ENCODE data around the gene WDFY2. TPM values are rescaled to one million over a fixed set of nuclear protein-coding genes. Genes with fewer than 3 reads are reported as not detected.
"Not testable (repeated sequence)": the region's sequence is repeated elsewhere in the genome, so short reads cannot be mapped to it uniquely, and the experiment has no call there.

The WDFY2 gene
- total and polyA plus RNA-seq, 4 donors, result 4.6 to 27.3 (median 10.9) TPM

- no peak overlapping the region for H3K9ac ChIP-seq (ENCODE audit: insufficient read depth in 1 of 2, low read length in 2 of 2)
- H3K36me3 ChIP-seq (ENCODE audit: control insufficient read depth in 4 of 4, insufficient read depth in 4 of 4, low read length in 4 of 4), result no peaks in the 10 kb centered on the region
- H3K4me1 ChIP-seq (ENCODE audit: control insufficient read depth in 5 of 5, insufficient read depth in 5 of 5, low read length in 5 of 5), result peaks cover 0 to 1% (median 0%) of the 10 kb centered on the region in 5 donors
- H3K27ac ChIP-seq (ENCODE audit: low read depth in 1 of 2, low read length in 1 of 2), result no peak overlapping the region
- DNase-seq (no peak), ATAC-seq (ENCODE audit: insufficient read depth, low FRiP score) (no peak)
- H3K27me3 ChIP-seq (ENCODE audit: control insufficient read depth in 3 of 3, insufficient read depth in 3 of 3, low read length in 2 of 3), result no peaks in the 10 kb centered on the region
- TF ChIP-seq, protein P1, sequence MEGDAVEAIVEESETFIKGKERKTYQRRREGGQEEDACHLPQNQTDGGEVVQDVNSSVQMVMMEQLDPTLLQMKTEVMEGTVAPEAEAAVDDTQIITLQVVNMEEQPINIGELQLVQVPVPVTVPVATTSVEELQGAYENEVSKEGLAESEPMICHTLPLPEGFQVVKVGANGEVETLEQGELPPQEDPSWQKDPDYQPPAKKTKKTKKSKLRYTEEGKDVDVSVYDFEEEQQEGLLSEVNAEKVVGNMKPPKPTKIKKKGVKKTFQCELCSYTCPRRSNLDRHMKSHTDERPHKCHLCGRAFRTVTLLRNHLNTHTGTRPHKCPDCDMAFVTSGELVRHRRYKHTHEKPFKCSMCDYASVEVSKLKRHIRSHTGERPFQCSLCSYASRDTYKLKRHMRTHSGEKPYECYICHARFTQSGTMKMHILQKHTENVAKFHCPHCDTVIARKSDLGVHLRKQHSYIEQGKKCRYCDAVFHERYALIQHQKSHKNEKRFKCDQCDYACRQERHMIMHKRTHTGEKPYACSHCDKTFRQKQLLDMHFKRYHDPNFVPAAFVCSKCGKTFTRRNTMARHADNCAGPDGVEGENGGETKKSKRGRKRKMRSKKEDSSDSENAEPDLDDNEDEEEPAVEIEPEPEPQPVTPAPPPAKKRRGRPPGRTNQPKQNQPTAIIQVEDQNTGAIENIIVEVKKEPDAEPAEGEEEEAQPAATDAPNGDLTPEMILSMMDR (IDR thresholded peaks at IDR 0.05; ENCODE audit: control extremely low read depth, extremely low read depth), result no peak
- WGBS, 2 donors, result 71 to 77% methylated on average over 2 of the region's 2 CpGs
- no peak overlapping the region for H3K4me3 ChIP-seq
- no peaks in the 10 kb centered on the region for H3K9me3 ChIP-seq (ENCODE audit: control insufficient read depth in 4 of 4, insufficient read depth in 3 of 4, low read length in 3 of 4)
Measured at GRCh38 chr13:51689663-51689996, 105.4 kb downstream of the WDFY2 start.

DNA sequence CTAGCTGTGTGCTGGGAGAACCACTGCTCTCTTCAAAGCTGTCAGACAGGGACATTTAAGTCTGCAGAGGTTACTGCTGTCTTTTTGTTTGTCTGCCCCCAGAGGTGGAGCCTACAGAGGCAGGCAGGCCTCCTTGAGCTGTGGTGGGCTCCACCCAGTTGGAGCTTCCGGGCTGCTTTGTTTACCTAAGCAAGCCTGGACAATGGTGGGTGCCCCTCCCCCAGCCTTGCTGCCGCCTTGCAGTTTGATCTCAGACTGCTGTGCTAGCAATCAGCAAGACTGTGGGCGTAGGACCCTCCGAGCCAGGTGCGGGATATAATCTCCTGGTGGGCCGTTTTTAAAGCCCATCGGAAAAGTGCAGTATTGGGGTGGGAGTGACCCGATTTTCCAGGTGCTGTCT lies 111.4 kb downstream of the WDFY2 start:
- H3K9ac ChIP-seq (ENCODE audit: insufficient read depth in 1 of 2, low read length in 2 of 2); H3K4me1 ChIP-seq (ENCODE audit: control insufficient read depth in 5 of 5, insufficient read depth in 5 of 5, low read length in 5 of 5); ATAC-seq (ENCODE audit: insufficient read depth, low FRiP score); H3K4me3 ChIP-seq; H3K27ac ChIP-seq (ENCODE audit: low read depth in 1 of 2, low read length in 1 of 2); H3K9me3 ChIP-seq (ENCODE audit: control insufficient read depth in 4 of 4, insufficient read depth in 3 of 4, low read length in 3 of 4); H3K27me3 ChIP-seq (ENCODE audit: control insufficient read depth in 3 of 3, insufficient read depth in 3 of 3, low read length in 2 of 3); H3K36me3 ChIP-seq (ENCODE audit: control insufficient read depth in 4 of 4, insufficient read depth in 4 of 4, low read length in 4 of 4); DNase-seq: not testable (repeated sequence)
- WGBS, 2 donors, result 86 to 91% methylated on average over 8 of the region's 8 CpGs

DNA sequence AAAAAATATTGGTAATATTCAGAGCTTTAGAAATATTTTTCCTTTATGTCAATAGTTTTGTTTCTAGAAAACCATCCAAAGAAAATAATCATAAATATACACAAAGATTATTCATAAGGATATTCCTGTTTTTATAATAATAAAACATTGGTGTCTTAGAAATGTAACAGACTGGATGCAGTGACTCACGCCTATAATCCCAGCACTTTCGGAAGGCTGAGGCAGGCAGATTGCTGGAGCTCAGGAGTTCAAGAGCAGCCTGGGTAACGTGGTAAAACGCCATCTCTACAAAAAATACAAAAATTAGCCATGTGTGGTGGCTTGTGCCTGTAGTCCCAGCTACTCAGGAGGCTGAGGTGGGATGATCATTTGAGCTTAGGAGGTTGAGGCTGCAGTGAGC lies 112.9 kb downstream of the WDFY2 start:
- no peak for ATAC-seq (ENCODE audit: insufficient read depth, low FRiP score)
- DNase-seq, result no peak
- Histone ChIP-seq H3K27me3 (ENCODE audit: control insufficient read depth in 3 of 3, insufficient read depth in 3 of 3, low read length in 2 of 3) (no peaks in the 10 kb centered on the region), H3K9ac (ENCODE audit: insufficient read depth in 1 of 2, low read length in 2 of 2) (no peak overlapping the region), H3K9me3 (ENCODE audit: control insufficient read depth in 4 of 4, insufficient read depth in 3 of 4, low read length in 3 of 4) (peaks cover 0 to 2% (median 0%) of the 10 kb centered on the region in 4 donors), H3K4me1 (ENCODE audit: control insufficient read depth in 5 of 5, insufficient read depth in 5 of 5, low read length in 5 of 5) (peaks cover 0 to 1% (median 0%) of the 10 kb centered on the region in 5 donors), H3K27ac (ENCODE audit: low read depth in 1 of 2, low read length in 1 of 2) (no peak overlapping the region), H3K4me3 (no peak overlapping the region), H3K36me3 (ENCODE audit: control insufficient read depth in 4 of 4, insufficient read depth in 4 of 4, low read length in 4 of 4) (no peaks in the 10 kb centered on the region)
- WGBS, 2 donors, result 96% methylated on average over 4 of the region's 4 CpGs
- TF ChIP-seq, protein P1 (IDR thresholded peaks at IDR 0.05; ENCODE audit: control extremely low read depth, extremely low read depth), result no peak

DNA sequence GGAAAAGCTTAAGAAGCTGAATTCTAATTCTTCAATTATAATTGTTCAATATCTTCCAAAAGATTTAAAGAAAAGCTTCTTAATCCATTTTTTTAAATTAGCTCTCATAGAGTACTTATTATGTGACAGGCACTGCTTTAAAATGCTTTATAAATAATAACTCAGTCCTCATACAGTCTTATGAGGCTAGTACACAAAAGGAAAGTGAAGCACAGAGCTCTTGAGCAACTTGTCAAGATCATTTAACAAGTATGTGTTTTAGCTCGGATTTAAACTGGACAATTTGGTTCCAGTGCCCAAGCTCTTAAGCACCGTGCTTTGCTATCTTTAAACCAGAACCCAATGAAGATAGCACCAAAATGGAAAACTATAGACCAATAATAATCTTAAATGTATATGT lies 113.6 kb downstream of the WDFY2 start:
- H3K9me3 ChIP-seq (ENCODE audit: control insufficient read depth in 4 of 4, insufficient read depth in 3 of 4, low read length in 3 of 4), result peaks cover 0 to 2% (median 0%) of the 10 kb centered on the region in 4 donors
- peaks cover 0 to 1% (median 0%) of the 10 kb centered on the region in 5 donors for H3K4me1 ChIP-seq (ENCODE audit: control insufficient read depth in 5 of 5, insufficient read depth in 5 of 5, low read length in 5 of 5)
- H3K36me3 ChIP-seq (ENCODE audit: control insufficient read depth in 4 of 4, insufficient read depth in 4 of 4, low read length in 4 of 4), result no peaks in the 10 kb centered on the region
- H3K27ac ChIP-seq (ENCODE audit: low read depth in 1 of 2, low read length in 1 of 2), result no peak overlapping the region
- no peak overlapping the region for H3K9ac ChIP-seq (ENCODE audit: insufficient read depth in 1 of 2, low read length in 2 of 2)
- peak in 1 of 3 donors; percentile 28 for DNase-seq
- WGBS, 2 donors, result 72 to 92% methylated on average over 2 of the region's 2 CpGs
- H3K4me3 ChIP-seq, result no peak overlapping the region
- ATAC-seq (ENCODE audit: insufficient read depth, low FRiP score), result no peak
- TF ChIP-seq, protein P1 (IDR thresholded peaks at IDR 0.05; ENCODE audit: control extremely low read depth, extremely low read depth), result no peak
- H3K27me3 ChIP-seq (ENCODE audit: control insufficient read depth in 3 of 3, insufficient read depth in 3 of 3, low read length in 2 of 3), result no peaks in the 10 kb centered on the region

All from lung (tissue), 12 donors.